ENCODE data around the gene NTNG1. TPM values are rescaled to one million over a fixed set of nuclear protein-coding genes. Genes with fewer than 3 reads are reported as not detected.

The NTNG1 gene
- total RNA-seq, 1 donor from 2014 or later, result 25.8 TPM

DNA sequence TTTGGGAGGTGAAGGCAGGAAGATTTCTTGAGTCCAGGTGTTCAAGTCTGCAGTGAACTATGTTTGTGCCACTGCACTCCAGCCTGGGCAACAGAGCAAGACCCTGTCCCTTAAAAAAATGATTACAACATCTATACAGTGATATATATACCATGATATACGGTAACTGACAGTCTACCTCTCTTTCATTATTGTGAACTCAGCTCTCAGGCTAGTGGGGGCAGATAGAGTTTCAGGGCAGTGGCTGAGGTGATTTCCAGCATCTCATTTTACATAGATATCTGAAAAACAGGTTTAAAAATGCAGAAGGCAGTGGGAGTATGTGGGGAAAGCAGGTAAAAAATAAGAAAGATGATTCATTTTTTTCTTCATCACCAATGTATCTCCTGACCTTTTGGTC lies 8.1 kb upstream of the NTNG1 start:
- no peak for TF ChIP-seq CTCF (conservative IDR thresholded peaks at IDR 0.05; ENCODE audit: low read depth, low read length)
- H3K4me3 ChIP-seq (ENCODE audit: low read depth, low read length), result no peak overlapping the region
- DNase-seq (ENCODE audit: low read depth), result no peak

DNA sequence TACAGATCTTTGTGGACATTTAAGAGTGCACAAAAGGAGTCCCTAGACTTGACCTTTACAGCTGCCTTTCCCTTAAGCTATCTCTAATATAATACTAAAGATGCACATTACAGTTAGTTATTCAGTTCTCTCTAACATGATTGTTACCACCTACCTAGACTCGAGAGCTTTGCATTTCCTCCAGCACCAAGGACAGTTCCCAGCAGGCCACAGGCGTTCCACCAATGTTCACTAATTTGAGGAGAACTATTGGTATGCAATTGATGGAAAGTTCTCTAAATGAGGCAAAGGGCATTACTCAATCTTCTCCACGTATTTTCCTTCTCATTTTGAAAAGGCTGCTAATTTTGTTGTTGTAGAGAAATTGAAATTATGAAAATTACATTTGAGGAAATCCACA lies 5.4 kb upstream of the NTNG1 start:
- no peak for DNase-seq (ENCODE audit: low read depth)
- TF ChIP-seq CTCF (conservative IDR thresholded peaks at IDR 0.05; ENCODE audit: low read depth, low read length), result no peak
- no peak overlapping the region for H3K4me3 ChIP-seq (ENCODE audit: low read depth, low read length)

DNA sequence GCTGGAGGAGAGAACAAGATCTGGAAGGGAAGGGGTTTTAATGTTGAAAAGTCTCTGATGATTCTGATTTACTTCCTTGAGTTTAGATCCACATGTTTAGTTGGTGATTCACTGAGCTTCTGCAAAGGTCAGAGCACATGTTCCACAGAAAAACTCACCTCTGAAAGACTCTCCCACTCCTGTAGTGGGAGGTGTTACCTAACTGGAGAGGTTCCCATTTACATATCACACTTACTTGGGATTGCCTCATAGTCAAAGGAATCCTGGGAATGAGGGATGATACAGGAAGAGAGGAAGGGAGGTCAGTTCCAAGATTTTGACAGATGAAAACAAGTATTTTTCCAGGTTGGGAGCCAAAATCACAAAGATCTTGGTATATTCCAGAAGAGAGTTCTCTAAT lies 2.7 kb upstream of the NTNG1 start:
- TF ChIP-seq CTCF (conservative IDR thresholded peaks at IDR 0.05; ENCODE audit: low read depth, low read length), result no peak
- peak; percentile 86 for DNase-seq (ENCODE audit: low read depth)
- no peak overlapping the region for H3K4me3 ChIP-seq (ENCODE audit: low read depth, low read length)

- TF ChIP-seq CTCF (conservative IDR thresholded peaks at IDR 0.05; ENCODE audit: low read depth, low read length), result no peak
- peak; percentile 52 for DNase-seq (ENCODE audit: low read depth)
- peak overlapping the region; percentile 81 for H3K4me3 ChIP-seq (ENCODE audit: low read depth, low read length)
Observed at GRCh38 chr1:107138767-107139445, 1.9 kb upstream of the NTNG1 start.

- TF ChIP-seq CTCF (conservative IDR thresholded peaks at IDR 0.05; ENCODE audit: low read depth, low read length), result no peak
- H3K4me3 ChIP-seq (ENCODE audit: low read depth, low read length), result peak overlapping the region; percentile 81
- DNase-seq (ENCODE audit: low read depth), result peak; percentile 43
Observed at GRCh38 chr1:107139833-107140702, 771 bp upstream of the NTNG1 start.

DNA sequence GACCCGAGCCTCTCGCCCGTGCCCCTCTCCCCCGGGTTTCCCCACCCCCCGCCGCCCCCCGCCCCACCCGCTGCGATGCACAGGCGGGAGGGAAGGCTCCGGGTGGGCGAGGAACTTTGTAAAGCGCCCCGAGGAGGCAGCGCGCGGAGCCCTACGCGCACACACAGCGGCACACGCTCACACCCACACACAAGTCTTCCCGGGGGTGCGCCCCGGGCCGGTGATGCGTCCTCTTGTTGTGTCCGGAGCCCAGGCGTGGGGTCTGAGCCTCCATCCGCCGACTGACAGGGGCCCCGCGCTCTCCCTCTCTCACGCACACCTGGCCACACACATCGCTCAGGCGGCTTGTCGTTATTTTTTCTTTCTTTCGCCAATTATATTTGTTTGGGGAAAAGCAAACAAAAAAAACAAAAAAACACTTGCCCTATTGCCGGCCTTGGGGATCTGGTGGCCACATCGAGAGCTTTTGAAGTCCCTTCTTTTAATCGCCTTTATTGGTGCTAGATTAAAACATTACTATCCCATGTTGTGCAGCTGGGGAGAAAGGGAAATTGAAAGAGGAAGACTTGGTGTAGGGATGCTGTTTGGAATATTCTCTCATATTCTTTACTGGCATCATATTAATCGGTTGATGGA lies 770 bp downstream of the NTNG1 start:
- TF ChIP-seq CTCF (conservative IDR thresholded peaks at IDR 0.05; ENCODE audit: low read depth, low read length), result no peak
- no peak for DNase-seq (ENCODE audit: low read depth)
- H3K4me3 ChIP-seq (ENCODE audit: low read depth, low read length), result peak overlapping the region; percentile 81

Measured in epithelial cell of proximal tubule (primary cell).